Measurements from ENCODE around the gene FAM83G. TPM values are rescaled to one million over a fixed set of nuclear protein-coding genes. Genes with fewer than 3 reads are reported as not detected.

Gene FAM83G
- total and polyA plus RNA-seq, 2 donors (not counting 3 experiments of a cell fraction or from before 2014, with no cell fraction given) = 7.0 to 10.9 TPM

- no peak overlapping the region for H3K9ac ChIP-seq (replicated peaks; ENCODE audit: extremely low read depth, insufficient read depth, low read length)
- intact Hi-C loops (cut with micrococcal nuclease) (no loop called here), dilution Hi-C loops (cut with MboI; ENCODE audit: extremely low pct_ligation_motif_present, low sequenced_read_pairs) (no loop called here)
- no peaks in the 10 kb centered on the region for H4K20me1 ChIP-seq (replicated peaks; ENCODE audit: control insufficient read depth, extremely low read depth, insufficient read depth, low read length)
- DNase-seq (ENCODE audit: low read depth, low spot score) = peak; percentile 58
- H2AFZ ChIP-seq (ENCODE audit: low read depth, low read length) = no peak overlapping the region
- no peaks in the 10 kb centered on the region for H3K36me3 ChIP-seq (ENCODE audit: control insufficient read depth in 2 of 2, extremely low read depth in 1 of 2, insufficient read depth in 2 of 2, low read length in 2 of 2)
- H3K27ac ChIP-seq (ENCODE audit: insufficient read depth, low read depth, low read length) = peak overlapping the region; percentile 4
- CTCF ChIA-PET = interaction anchor here (0.6 kb wide), 1 partner anchor 14 kb away, joined by 3 read pairs; no protein-coding TSS in a partner anchor
- H3K9me1 ChIP-seq (replicated peaks; ENCODE audit: control insufficient read depth, extremely low read depth, insufficient read depth, low read length) = no peaks in the 10 kb centered on the region
- peaks cover 2% of the 10 kb centered on the region for H3K79me2 ChIP-seq (ENCODE audit: control insufficient read depth, insufficient read depth, low read length)
- FAIRE-seq = peak; percentile 85
- TF ChIP-seq GATA2 (IDR thresholded peaks at IDR 0.05; ENCODE audit: insufficient read depth, insufficient read length, low read depth, low read length) = no peak
- TF ChIP-seq POLR2A (IDR thresholded peaks at IDR 0.05; ENCODE audit: low read depth, low read length) = no peak
- TF ChIP-seq MYC (IDR thresholded peaks at IDR 0.05; ENCODE audit: low read depth, low read length) = no peak
- TF ChIP-seq EZH2 (IDR thresholded peaks at IDR 0.05; ENCODE audit: borderline replicate concordance, low read depth, low read length, severe bottlenecking) = no peak
- TF ChIP-seq MAX (IDR thresholded peaks at IDR 0.05; ENCODE audit: insufficient read depth, insufficient read length) = no peak
- peak; percentile 63 for TF ChIP-seq FOS (IDR thresholded peaks at IDR 0.05; ENCODE audit: borderline replicate concordance, insufficient read depth, low read length)
- peak; percentile 6 for TF ChIP-seq JUN (IDR thresholded peaks at IDR 0.05; ENCODE audit: borderline replicate concordance, insufficient read depth, insufficient read length, low read depth)
- no peak for TF ChIP-seq CTCF (IDR thresholded peaks at IDR 0.05; ENCODE audit: extremely low read depth in 1 of 2, insufficient read depth in 1 of 2, low read depth in 1 of 2, low read length in 2 of 2)
- no peak for TF ChIP-seq POLR2AphosphoS5 (IDR thresholded peaks at IDR 0.05; ENCODE audit: insufficient read depth, low read depth, low read length)
- peak overlapping the region; percentile 38 for H3K4me2 ChIP-seq (ENCODE audit: insufficient read depth, low read length)
- H3K9me3 ChIP-seq (replicated peaks; ENCODE audit: control insufficient read depth, insufficient read depth, low read length) = no peaks in the 10 kb centered on the region
- peaks cover 15% of the 10 kb centered on the region for H3K4me1 ChIP-seq (ENCODE audit: control insufficient read depth, extremely low read depth, insufficient read depth, low read length)
- H3K4me3 ChIP-seq (replicated peaks in 1 of 3; ENCODE audit: insufficient read depth in 1 of 3, low read depth in 1 of 3, low read length in 3 of 3) = no peak overlapping the region
- POLR2A ChIA-PET = no interaction called here
- H3K27me3 ChIP-seq (ENCODE audit: control insufficient read depth in 2 of 2, insufficient read depth in 2 of 2, low read length in 2 of 2) = no peaks in the 10 kb centered on the region
- BruUV-seq (replicated peaks) = no TSS peak
Measured at GRCh38 chr17:18920911-18921441, 83.6 kb downstream of the FAM83G start.

Data from endothelial cell of umbilical vein (primary cell).